ENCODE results near the gene FOXR1.

Gene FOXR1

GRCh38 chr11:119028346-119029068, 56.9 kb downstream of the FOXR1 start:
- no peak for DNase-seq

- DNase-seq = no peak
Measured at GRCh38 chr11:119029069-119029339, 57.4 kb downstream of the FOXR1 start.

- peak in 1 of 2 experiments; percentile 25 for DNase-seq
Measured at GRCh38 chr11:119029340-119030028, 57.9 kb downstream of the FOXR1 start.

- DNase-seq = no peak
Measured at GRCh38 chr11:119030029-119030328, 58.4 kb downstream of the FOXR1 start.

GRCh38 chr11:119030329-119031047, 58.9 kb downstream of the FOXR1 start, which contains the start of gene SLC37A4:
Gene SLC37A4, minus strand, starts transcription at chr11:119030877.
- DNase-seq = peak; percentile 94 to 95
